SK-N-DZ (cell line): ENCODE data around the gene CSF2RB.

Source experiments
- DNase-seq: peaks from one replicate; pipeline ENCODE4 v3.0.0-alpha.2; 2015; ENCODE audit warnings: low spot score

The CSF2RB gene

GRCh38 chr22:36887162-36887561, 26.3 kb upstream of the CSF2RB start:
- DNase-seq = no peak

- no peak for DNase-seq
Measured at GRCh38 chr22:36891646-36892045, 21.8 kb upstream of the CSF2RB start.

GRCh38 chr22:36892292-36892691, 21.1 kb upstream of the CSF2RB start:
- no peak for DNase-seq

GRCh38 chr22:36893262-36893661, 20.2 kb upstream of the CSF2RB start:
- DNase-seq = no peak

GRCh38 chr22:36894266-36894665, 19.2 kb upstream of the CSF2RB start:
- DNase-seq = no peak

- no peak for DNase-seq
Measured at GRCh38 chr22:36897611-36898010, 15.8 kb upstream of the CSF2RB start.

GRCh38 chr22:36898690-36899089, 14.7 kb upstream of the CSF2RB start:
- DNase-seq = no peak

GRCh38 chr22:36899498-36899897, 13.9 kb upstream of the CSF2RB start:
- DNase-seq = no peak

- no peak for DNase-seq
Measured at GRCh38 chr22:36900225-36900624, 13.2 kb upstream of the CSF2RB start.

- DNase-seq = no peak
Measured at GRCh38 chr22:36900880-36901279, 12.5 kb upstream of the CSF2RB start.

GRCh38 chr22:36901411-36902142, 11.9 kb upstream of the CSF2RB start:
- DNase-seq = no peak

GRCh38 chr22:36902143-36902926, 11.1 kb upstream of the CSF2RB start:
- no peak for DNase-seq

- no peak for DNase-seq
Measured at GRCh38 chr22:36904260-36904880, 9.1 kb upstream of the CSF2RB start.

GRCh38 chr22:36907253-36908195, 5.9 kb upstream of the CSF2RB start:
- no peak for DNase-seq

GRCh38 chr22:36910461-36910860, 3.0 kb upstream of the CSF2RB start:
- DNase-seq = no peak

GRCh38 chr22:36911887-36912661, 1.4 kb upstream of the CSF2RB start:
- no peak for DNase-seq

GRCh38 chr22:36912694-36913426, 568 bp upstream of the CSF2RB start:
- no peak for DNase-seq

- no peak for DNase-seq
Measured at GRCh38 chr22:36914390-36914752, 943 bp downstream of the CSF2RB start.

GRCh38 chr22:36916034-36916433, 2.6 kb downstream of the CSF2RB start:
- DNase-seq = no peak
